ENCODE data around the gene HSD17B2.

GRCh38 chr16:82043680-82044584 is 8.9 kb downstream of the HSD17B2 start:
- no peak for TF ChIP-seq CTCF (conservative IDR thresholded peaks at IDR 0.05)
- TF ChIP-seq ZFX (IDR thresholded peaks at IDR 0.05), result no peak
